Suprapubic skin (tissue), 4 donors: ENCODE data around the gene ARID1B.

Experiments
- CTCF ChIP-seq, 2 donors: fragments of 200-600 bp in 1 of 2; fragments of 450-650 bp in 1 of 2; sonication (generic) in 1 of 2; IDR thresholded peaks; one replicate each; pipeline ENCODE4 v1.5.1; 2016 to 2019; ENCODE audit warnings: antibody characterized with exemption in 2 of 2, mild to moderate bottlenecking in 1 of 2, moderate library complexity in 1 of 2
- EP300 ChIP-seq: sonication (generic); formaldehyde crosslinking; IDR thresholded peaks from one replicate; pipeline ENCODE4 v1.6.1; 2017; ENCODE audit warnings: antibody characterized with exemption
- POLR2AphosphoS5 ChIP-seq, 3 donors: sonication (generic); formaldehyde crosslinking; IDR thresholded peaks; one replicate each; pipeline ENCODE4 v1.6.1; 2017; ENCODE audit warnings: antibody characterized with exemption in 3 of 3

GRCh38 chr6:156925718-156926607 lies 148.8 kb downstream of the ARID1B start:
- TF ChIP-seq EP300, result no peak
- TF ChIP-seq POLR2AphosphoS5 (IDR thresholded peaks at IDR 0.05), result no peak
- no peak for TF ChIP-seq CTCF (IDR thresholded peaks at IDR 0.05)
